ENCODE results near the gene RC3H2. TPM values are rescaled to one million over a fixed set of nuclear protein-coding genes. Genes with fewer than 3 reads are reported as not detected.

RC3H2 gene
- total and polyA plus RNA-seq, 2 of the 13 experiments (the other 11 are each of a cell fraction or from before 2014, with no cell fraction given) = 21.0 to 36.4 TPM

DNA sequence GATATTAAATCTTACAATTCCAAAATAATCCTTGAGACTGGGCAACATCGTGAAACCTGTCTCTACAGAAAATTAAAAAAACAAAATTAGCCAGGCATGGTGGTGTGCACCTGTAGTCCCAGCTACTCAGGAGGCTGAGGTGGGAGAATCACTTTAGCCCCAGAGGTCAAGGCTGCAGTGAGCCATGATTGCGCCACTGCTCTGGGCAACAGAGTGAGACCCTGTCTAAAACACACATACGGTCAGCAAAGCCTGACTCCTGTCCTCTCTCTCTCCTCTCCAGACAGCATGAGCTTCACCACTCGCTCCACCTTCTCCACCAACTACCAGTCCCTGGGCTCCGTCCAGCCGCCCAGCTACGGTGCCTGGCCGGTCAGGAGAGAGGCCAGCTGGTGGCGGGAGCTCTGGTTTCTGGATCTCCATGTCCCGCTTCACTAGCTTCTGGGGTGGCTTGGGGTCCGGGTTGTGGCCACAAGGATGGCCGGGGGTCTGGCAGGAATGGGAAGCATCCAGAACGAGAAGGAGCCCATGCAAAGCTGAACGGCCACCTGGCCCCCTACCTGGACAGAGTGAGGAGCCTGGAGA is 67.8 kb downstream of the RC3H2 start (continued):
- TF ChIP-seq CEBPB (IDR thresholded peaks at IDR 0.05; ENCODE audit: borderline replicate concordance, low read depth, low read length) = peak; percentile 77; the same call in 1 of the 2 replicates
- peak; percentile 82 for TF ChIP-seq CEBPG (CRISPR knock-in tag; IDR thresholded peaks at IDR 0.05)
- TF ChIP-seq KLF6 (CRISPR knock-in tag; IDR thresholded peaks at IDR 0.05) = no peak
- 0 out of 2 replicates have a peak, but pooled peaks have one; percentile 29 for TF ChIP-seq FOSL2 (CRISPR knock-in tag; IDR thresholded peaks at IDR 0.05)
- 0 out of 2 replicates have a peak, but pooled peaks have one; percentile 25 for TF ChIP-seq ZMYM4 (CRISPR knock-in tag; IDR thresholded peaks at IDR 0.05)
- TF ChIP-seq ZNF644 (CRISPR knock-in tag; IDR thresholded peaks at IDR 0.05; ENCODE audit: low read depth) = peak; percentile 8; the same call in 1 of the 2 replicates
- TF ChIP-seq RXRA (CRISPR knock-in tag; IDR thresholded peaks at IDR 0.05) = peak; percentile 46; the same call in 1 of the 2 replicates
- 0 out of 2 replicates have a peak, but pooled peaks have one; percentile 34 for TF ChIP-seq RXRB (CRISPR knock-in tag; IDR thresholded peaks at IDR 0.05; ENCODE audit: borderline replicate concordance)
- peak; percentile 9; the same call in 1 of the 2 replicates for TF ChIP-seq NR2F2 (IDR thresholded peaks at IDR 0.05; ENCODE audit: borderline replicate concordance, low read depth)
- peak; percentile 11; the same call in 1 of the 2 replicates for TF ChIP-seq FOXO1 (CRISPR knock-in tag; IDR thresholded peaks at IDR 0.05)
- TF ChIP-seq NR2C2 (CRISPR knock-in tag; IDR thresholded peaks at IDR 0.05; ENCODE audit: borderline replicate concordance) = peak; percentile 42; the same call in 1 of the 2 replicates

DNA sequence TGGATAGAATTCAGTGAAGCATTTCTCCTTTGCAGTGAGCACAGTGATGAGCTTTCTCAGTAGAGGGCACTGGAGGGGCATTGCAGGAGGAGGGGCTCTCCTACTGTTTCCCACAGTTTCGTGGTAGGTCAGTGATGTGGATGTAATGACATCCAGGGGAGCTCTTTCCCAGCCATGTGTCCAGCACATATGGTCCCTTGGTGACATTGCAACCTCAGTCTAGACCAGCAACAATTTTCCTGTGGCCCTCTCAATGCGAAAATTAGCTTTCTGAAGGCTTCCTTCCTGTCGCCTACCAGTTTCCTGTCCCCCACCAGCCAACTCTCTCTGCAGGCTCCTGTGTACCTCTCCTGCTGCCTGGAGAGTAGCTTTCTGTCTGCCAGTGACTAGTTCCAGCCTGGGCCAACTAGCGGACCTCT is 69.8 kb downstream of the RC3H2 start:
- 43% methylated on average over 4 of the region's 4 CpGs for WGBS (ENCODE audit: low lambda C conversion rate)
- no peak overlapping the region for H3K9ac ChIP-seq (ENCODE audit: insufficient read depth, low read depth, low read length)
- H3K9me3 ChIP-seq (ENCODE audit: low read length) = no peaks in the 10 kb centered on the region
- intact Hi-C loops (cut with micrococcal nuclease; ENCODE audit: unreplicated experiment) = no loop called here
- ChIA-PET POLR2A (no interaction called here), CTCF (ENCODE audit: low intra/inter-chr PET ratio, low total read pairs) (interaction anchor here (1.1 kb wide), 1 partner anchor 156 kb away, joined by 3 read pairs; no protein-coding TSS in a partner anchor)
- no peak overlapping the region for H2AFZ ChIP-seq (ENCODE audit: low read length)
- in situ Hi-C loops (cut with HindIII; ENCODE audit: extremely low pct_ligation_motif_present, low pct_unique_long_range_greater_than_20kb) = no loop called here
- H4K20me1 ChIP-seq (ENCODE audit: insufficient read depth, low read length) = no peaks in the 10 kb centered on the region
- H3K27ac ChIP-seq (ENCODE audit: extremely low read length, insufficient read depth, low read length) = no peak overlapping the region
- no peak for TF ChIP-seq RBAK (CRISPR knock-in tag; IDR thresholded peaks at IDR 0.05)
- TF ChIP-seq, protein P1, sequence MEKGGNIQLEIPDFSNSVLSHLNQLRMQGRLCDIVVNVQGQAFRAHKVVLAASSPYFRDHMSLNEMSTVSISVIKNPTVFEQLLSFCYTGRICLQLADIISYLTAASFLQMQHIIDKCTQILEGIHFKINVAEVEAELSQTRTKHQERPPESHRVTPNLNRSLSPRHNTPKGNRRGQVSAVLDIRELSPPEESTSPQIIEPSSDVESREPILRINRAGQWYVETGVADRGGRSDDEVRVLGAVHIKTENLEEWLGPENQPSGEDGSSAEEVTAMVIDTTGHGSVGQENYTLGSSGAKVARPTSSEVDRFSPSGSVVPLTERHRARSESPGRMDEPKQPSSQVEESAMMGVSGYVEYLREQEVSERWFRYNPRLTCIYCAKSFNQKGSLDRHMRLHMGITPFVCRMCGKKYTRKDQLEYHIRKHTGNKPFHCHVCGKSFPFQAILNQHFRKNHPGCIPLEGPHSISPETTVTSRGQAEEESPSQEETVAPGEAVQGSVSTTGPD (CRISPR knock-in tag; IDR thresholded peaks at IDR 0.05) = peak; percentile 53; the same call in 1 of the 2 replicates
- TF ChIP-seq SOX5 (CRISPR knock-in tag; IDR thresholded peaks at IDR 0.05; ENCODE audit: borderline replicate concordance) = no peak
- peak; percentile 46 for TF ChIP-seq STAG1 (CRISPR knock-in tag; IDR thresholded peaks at IDR 0.05)
- TF ChIP-seq, protein P2, sequence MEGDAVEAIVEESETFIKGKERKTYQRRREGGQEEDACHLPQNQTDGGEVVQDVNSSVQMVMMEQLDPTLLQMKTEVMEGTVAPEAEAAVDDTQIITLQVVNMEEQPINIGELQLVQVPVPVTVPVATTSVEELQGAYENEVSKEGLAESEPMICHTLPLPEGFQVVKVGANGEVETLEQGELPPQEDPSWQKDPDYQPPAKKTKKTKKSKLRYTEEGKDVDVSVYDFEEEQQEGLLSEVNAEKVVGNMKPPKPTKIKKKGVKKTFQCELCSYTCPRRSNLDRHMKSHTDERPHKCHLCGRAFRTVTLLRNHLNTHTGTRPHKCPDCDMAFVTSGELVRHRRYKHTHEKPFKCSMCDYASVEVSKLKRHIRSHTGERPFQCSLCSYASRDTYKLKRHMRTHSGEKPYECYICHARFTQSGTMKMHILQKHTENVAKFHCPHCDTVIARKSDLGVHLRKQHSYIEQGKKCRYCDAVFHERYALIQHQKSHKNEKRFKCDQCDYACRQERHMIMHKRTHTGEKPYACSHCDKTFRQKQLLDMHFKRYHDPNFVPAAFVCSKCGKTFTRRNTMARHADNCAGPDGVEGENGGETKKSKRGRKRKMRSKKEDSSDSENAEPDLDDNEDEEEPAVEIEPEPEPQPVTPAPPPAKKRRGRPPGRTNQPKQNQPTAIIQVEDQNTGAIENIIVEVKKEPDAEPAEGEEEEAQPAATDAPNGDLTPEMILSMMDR (CRISPR knock-in tag; IDR thresholded peaks at IDR 0.05) = peak; percentile 67
- no peaks in the 10 kb centered on the region for H3K79me2 ChIP-seq (ENCODE audit: insufficient read depth, low read length)
- FAIRE-seq (no peak), ATAC-seq (peak; percentile 78), DNase-seq (ENCODE audit: low spot score) (peak; percentile 31)
- peaks cover 41% of the 10 kb centered on the region for H3K4me1 ChIP-seq (ENCODE audit: insufficient read depth, low read length)
- H3K27me3 ChIP-seq (ENCODE audit: control insufficient read depth in 1 of 2, insufficient read depth in 2 of 2, low read length in 2 of 2) = no peaks in the 10 kb centered on the region
- no TSS peak for BruUV-seq (replicated peaks)
- H3K4me3 ChIP-seq (replicated peaks in 1 of 3; ENCODE audit: insufficient read depth in 1 of 3, low read depth in 2 of 3, low read length in 3 of 3) = peak overlapping the region in 2 of 3 experiments; percentile 15 to 37; a peak in 1 of 6 replicates
- peak overlapping the region; percentile 59 for H3K4me2 ChIP-seq (ENCODE audit: low read depth, low read length)
- no peaks in the 10 kb centered on the region for H3K36me3 ChIP-seq (replicated peaks in 1 of 2; ENCODE audit: control insufficient read depth in 1 of 2, insufficient read depth in 2 of 2, low read length in 2 of 2)
